Measurements from ENCODE around the gene CRISP3. TPM values are rescaled to one million over a fixed set of nuclear protein-coding genes. Genes with fewer than 3 reads are reported as not detected.

Gene CRISP3
- total and polyA plus RNA-seq, 2 of the 4 experiments (the other 2 are of a cell fraction), result not detected

GRCh38 chr6:49782725-49783124 lies 38.5 kb upstream of the CRISP3 start:
- no peak for TF ChIP-seq POLR2A (IDR thresholded peaks at IDR 0.05; ENCODE audit: low read depth, low read length)
- TF ChIP-seq FOS (IDR thresholded peaks at IDR 0.05; ENCODE audit: low read depth, low read length), result no peak
- TF ChIP-seq CHD1 (IDR thresholded peaks at IDR 0.05; ENCODE audit: low read depth, low read length), result no peak
- TF ChIP-seq MXI1 (IDR thresholded peaks at IDR 0.05; ENCODE audit: borderline replicate concordance, low read depth, low read length), result no peak
- TF ChIP-seq USF2 (IDR thresholded peaks at IDR 0.05; ENCODE audit: low read depth, low read length), result no peak
- TF ChIP-seq CEBPB (IDR thresholded peaks at IDR 0.05; ENCODE audit: low read depth, low read length), result no peak
- TF ChIP-seq RCOR1 (IDR thresholded peaks at IDR 0.05; ENCODE audit: insufficient replicate concordance, low read length), result no peak
- no peak for TF ChIP-seq MAZ (IDR thresholded peaks at IDR 0.05; ENCODE audit: borderline replicate concordance, low read depth, low read length)
- no peak for TF ChIP-seq RAD21 (IDR thresholded peaks at IDR 0.05; ENCODE audit: low read length)
- no peak for TF ChIP-seq SMC3 (IDR thresholded peaks at IDR 0.05; ENCODE audit: low read depth, low read length)
- TF ChIP-seq RFX5 (IDR thresholded peaks at IDR 0.05; ENCODE audit: low read depth, low read length), result no peak
- TF ChIP-seq BHLHE40 (IDR thresholded peaks at IDR 0.05; ENCODE audit: low read depth, low read length), result no peak
- no peak for TF ChIP-seq CTCF (conservative IDR thresholded peaks at IDR 0.05; ENCODE audit: low read depth, low read length)
- no peak for TF ChIP-seq ELK1 (IDR thresholded peaks at IDR 0.05; ENCODE audit: borderline replicate concordance, low read depth, low read length)
- dilution Hi-C loops (cut with HindIII; ENCODE audit: low sequenced_read_pairs, unreplicated experiment) (no loop called here), in situ Hi-C loops (cut with MboI; ENCODE audit: low sequenced_read_pairs) (no loop called here), intact Hi-C loops (cut with micrococcal nuclease) (no loop called here)
- Histone ChIP-seq H3K4me1 (ENCODE audit: control insufficient read depth, insufficient read depth, low read length) (no peaks in the 10 kb centered on the region), H3K9me3 (ENCODE audit: control insufficient read depth, insufficient read depth, low read length) (peaks cover 4% of the 10 kb centered on the region; the same call in 1 of the 2 replicates), H3K18ac (ENCODE audit: low read depth, low read length) (no peak overlapping the region), H4K91ac (ENCODE audit: insufficient read depth, low read depth, low read length) (no peak overlapping the region), H2AFZ (replicated peaks; ENCODE audit: low read length, poor library complexity) (no peak overlapping the region), H3K14ac (replicated peaks; ENCODE audit: low read depth, low read length) (no peak overlapping the region), H3K9me1 (ENCODE audit: insufficient read depth, low read length) (no peaks in the 10 kb centered on the region), H3K23ac (ENCODE audit: low read depth, low read length) (no peak overlapping the region), H3K27ac (ENCODE audit: insufficient read depth, low read length) (no peak overlapping the region), H4K8ac (ENCODE audit: low read depth in 2 of 2, low read length in 2 of 2) (no peak overlapping the region), H2AK9ac (replicated peaks; ENCODE audit: low read depth, low read length, poor library complexity) (no peak overlapping the region), H2BK20ac (ENCODE audit: low read depth, low read length) (no peak overlapping the region), H3K4me2 (ENCODE audit: low read depth, low read length) (no peak overlapping the region), H3K4me3 (ENCODE audit: insufficient read depth, low read depth, low read length) (no peak overlapping the region), H3K36me3 (ENCODE audit: control insufficient read depth, insufficient read depth, low read length) (no peaks in the 10 kb centered on the region), H3K79me1 (ENCODE audit: low read depth in 1 of 2, low read length in 2 of 2) (no peaks in the 10 kb centered on the region), H3K27me3 (ENCODE audit: control insufficient read depth, insufficient read depth, low read length) (no peaks in the 10 kb centered on the region), H2AK5ac (ENCODE audit: low read depth, low read length) (no peak overlapping the region), H3K56ac (ENCODE audit: extremely low read depth, insufficient read depth, low read length) (no peak overlapping the region), H4K5ac (ENCODE audit: low read depth, low read length) (no peak overlapping the region), H4K20me1 (ENCODE audit: insufficient read depth, low read length) (no peaks in the 10 kb centered on the region), H3K4ac (ENCODE audit: low read depth, low read length) (no peak overlapping the region), H2BK5ac (ENCODE audit: low read depth, low read length, poor library complexity, severe bottlenecking) (no peak overlapping the region), H2BK15ac (ENCODE audit: low read depth, low read length) (no peak overlapping the region), H3K9ac (ENCODE audit: low read depth, low read length) (no peak overlapping the region), H2BK120ac (ENCODE audit: low read depth, low read length) (no peak overlapping the region)
- WGBS, 2 experiments (ENCODE audit: extremely low coverage in 2 of 2, insufficient read length in 1 of 2), result no CpG with 5 or more reads among the region's 7 CpGs
- ATAC-seq (ENCODE audit: low read depth), result no peak
- no peak for DNase-seq
- ChIA-PET CTCF (no interaction called here), POLR2A (ENCODE audit: unreplicated experiment) (no interaction called here)
- BruUV-seq (replicated peaks), result no TSS peak

Data from IMR-90 (cell line).